Motor neuron (in vitro differentiated cells): ENCODE results near the gene MED10. TPM values are rescaled to one million over a fixed set of nuclear protein-coding genes. Genes with fewer than 3 reads are reported as not detected.
A peak's percentile ranks its signal among the peaks of the same experiment; 100 is the strongest.

ENCODE experiments used
- ATAC-seq, 8 experiments: fragments of 200-7000 bp; cut with Tn5 transposase; replicated peaks in 6 of 8; 2 replicates each; pipeline ENCODE4 v1.8.0; 2021; ENCODE audit warnings: mild to moderate bottlenecking in 8 of 8, moderate library complexity in 8 of 8
- H3K27ac ChIP-seq, 2 donors: fragments of 250-450 bp; sonication (Bioruptor Pico); 2 replicates each; pipeline ENCODE4 v1.9.0; 2021; ENCODE audit warnings: antibody characterized with exemption in 2 of 2, mild to moderate bottlenecking in 2 of 2, moderate library complexity in 1 of 2
- H3K4me1 ChIP-seq, 2 donors: fragments of 250-450 bp; sonication (Bioruptor Pico); replicated peaks in 1 of 2; 2 replicates each; pipeline ENCODE4 v1.6.1; 2021; ENCODE audit warnings: antibody characterized with exemption in 2 of 2, mild to moderate bottlenecking in 2 of 2, moderate library complexity in 1 of 2
- H3K4me3 ChIP-seq, 5 donors: fragments of 250-450 bp; sonication (Bioruptor Pico); 2 replicates each; pipeline ENCODE4 v1.9.0; 2021; ENCODE audit warnings: antibody characterized with exemption in 5 of 5, mild to moderate bottlenecking in 5 of 5, moderate library complexity in 4 of 5
- WGBS, 10 experiments: fragments of 450-650 bp; shearing (Covaris generic); methylation state at CpG; one replicate each; pipeline ENCODE4 v1.0.0; 2022; 5-methylcytosine and 5-hydroxymethylcytosine counted together
- in situ Hi-C, 9 experiments: fragments of 400-800 bp; cut with MboI; loops; one replicate each; pipeline ENCODE4 v1.15.0; 2021; ENCODE audit warnings: low sequenced_read_pairs in 9 of 9, low pct_unique_long_range_greater_than_20kb in 2 of 9; ENCODE audit not compliant: unreplicated experiment in 9 of 9
- total RNA-seq, 8 experiments: library from RNA; unstranded; fragments of 300-600 nt; gene quantifications; 2 replicates each; pipeline versions ENCODE4 v1.2.3 to v1.2.4, GENCODE V29; 2022

MED10 gene
- total RNA-seq, 8 experiments from 2014 or later, result 25.4 to 87.1 (median 40.7) TPM

- Histone ChIP-seq H3K4me1 (peaks cover 2 to 9% of the 10 kb centered on the region in 2 donors), H3K27ac (no peak overlapping the region), H3K4me3 (no peak overlapping the region)
- 40 to 78% (median 70%) methylated on average over 1 to 3 of the region's 5 CpGs; no CpG with 5 or more reads in 7 of the 10 experiments for WGBS, 10 experiments
- no peak for ATAC-seq
- in situ Hi-C loops, result no loop called here
Observed at GRCh38 chr5:6408260-6408596, 29.9 kb upstream of the MED10 start.

GRCh38 chr5:6407558-6408259 lies 29.4 kb upstream of the MED10 start:
- Histone ChIP-seq H3K4me1 (peaks cover 2 to 9% of the 10 kb centered on the region in 2 donors), H3K4me3 (no peak overlapping the region), H3K27ac (no peak overlapping the region)
- in situ Hi-C loops, result no loop called here
- 0 to 74% (median 40%) methylated on average over 1 to 6 of the region's 6 CpGs for WGBS, 10 experiments
- ATAC-seq, result no peak

GRCh38 chr5:6405591-6405990 lies 27.2 kb upstream of the MED10 start:
- H3K4me3 ChIP-seq, result no peak overlapping the region
- no peak for ATAC-seq
- H3K27ac ChIP-seq, result no peak overlapping the region
- in situ Hi-C loops, result no loop called here
- WGBS, 10 experiments, result 31 to 100% (median 90%) methylated on average over 2 to 3 of the region's 4 CpGs; no CpG with 5 or more reads in 1 of the 10 experiments
- peaks cover 2 to 12% of the 10 kb centered on the region in 2 donors for H3K4me1 ChIP-seq

- ATAC-seq, result no peak
- 0 to 100% (median 80%) methylated on average over 1 to 4 of the region's 4 CpGs; no CpG with 5 or more reads in 1 of the 10 experiments for WGBS, 10 experiments
- in situ Hi-C loops, result no loop called here
Observed at GRCh38 chr5:6404129-6404528, 25.8 kb upstream of the MED10 start.

GRCh38 chr5:6403416-6403815 lies 25.1 kb upstream of the MED10 start:
- no peak for ATAC-seq
- WGBS, 10 experiments, result 39 to 100% (median 67%) methylated on average over 1 to 4 of the region's 4 CpGs
- H3K4me1 ChIP-seq, result peaks cover 2 to 16% of the 10 kb centered on the region in 2 donors
- no peak overlapping the region for H3K4me3 ChIP-seq
- in situ Hi-C loops, result no loop called here
- no peak overlapping the region for H3K27ac ChIP-seq

More at GRCh38 chr5:6404129-6404528, 25.8 kb upstream of the MED10 start:
- Histone ChIP-seq H3K4me1 (peaks cover 2 to 16% of the 10 kb centered on the region in 2 donors), H3K27ac (no peak overlapping the region), H3K4me3 (no peak overlapping the region)

GRCh38 chr5:6402939-6403338 lies 24.6 kb upstream of the MED10 start:
- 17 to 93% (median 78%) methylated on average over 2 to 6 of the region's 6 CpGs; no CpG with 5 or more reads in 1 of the 10 experiments for WGBS, 10 experiments
- no peak overlapping the region for H3K27ac ChIP-seq
- H3K4me3 ChIP-seq, result no peak overlapping the region
- in situ Hi-C loops, result no loop called here
- ATAC-seq, result no peak
- peaks cover 2 to 15% of the 10 kb centered on the region in 2 donors for H3K4me1 ChIP-seq

GRCh38 chr5:6401410-6401809 lies 23.1 kb upstream of the MED10 start:
- H3K4me1 ChIP-seq, result peaks cover 0 to 7% of the 10 kb centered on the region in 2 donors
- 0 to 100% (median 74%) methylated on average over 1 to 2 of the region's 2 CpGs; no CpG with 5 or more reads in 3 of the 10 experiments for WGBS, 10 experiments
- ATAC-seq, result no peak
- H3K27ac ChIP-seq, result no peak overlapping the region
- H3K4me3 ChIP-seq, result no peak overlapping the region
- in situ Hi-C loops, result no loop called here

- H3K4me3 ChIP-seq, result no peak overlapping the region
- in situ Hi-C loops, result no loop called here
- 2 to 89% (median 60%) methylated on average over 1 to 9 of the region's 13 CpGs; no CpG with 5 or more reads in 2 of the 10 experiments for WGBS, 10 experiments
- H3K4me1 ChIP-seq, result peaks cover 0 to 7% of the 10 kb centered on the region in 2 donors
- H3K27ac ChIP-seq, result no peak overlapping the region
- ATAC-seq, result peak in 5 of 8 experiments; percentile 84 to 95 (median 92)
Observed at GRCh38 chr5:6399980-6400910, 21.9 kb upstream of the MED10 start.

- ATAC-seq, result peak in 1 of 8 experiments; percentile 24
- H3K4me1 ChIP-seq, result peaks cover 0 to 7% of the 10 kb centered on the region in 2 donors
- in situ Hi-C loops, result no loop called here
- H3K27ac ChIP-seq, result no peak overlapping the region
- H3K4me3 ChIP-seq, result no peak overlapping the region
- 49 to 100% (median 90%) methylated on average over 1 to 9 of the region's 14 CpGs; no CpG with 5 or more reads in 2 of the 10 experiments for WGBS, 10 experiments
Observed at GRCh38 chr5:6398570-6399230, 20.4 kb upstream of the MED10 start.

GRCh38 chr5:6397536-6398269 lies 19.4 kb upstream of the MED10 start:
- H3K4me1 ChIP-seq, result peaks cover 0 to 7% of the 10 kb centered on the region in 2 donors
- 0 to 87% (median 71%) methylated on average over 1 to 15 of the region's 15 CpGs; no CpG with 5 or more reads in 3 of the 10 experiments for WGBS, 10 experiments
- no peak overlapping the region for H3K4me3 ChIP-seq
- no peak for ATAC-seq
- H3K27ac ChIP-seq, result no peak overlapping the region
- in situ Hi-C loops, result no loop called here

GRCh38 chr5:6396836-6397535 lies 18.6 kb upstream of the MED10 start:
- no peak overlapping the region for H3K27ac ChIP-seq
- in situ Hi-C loops, result no loop called here
- H3K4me3 ChIP-seq, result no peak overlapping the region
- peaks cover 0 to 7% of the 10 kb centered on the region in 2 donors for H3K4me1 ChIP-seq
- WGBS, 10 experiments, result 80 to 100% (median 83%) methylated on average over 2 of the region's 11 CpGs; no CpG with 5 or more reads in 6 of the 10 experiments
- ATAC-seq, result no peak

GRCh38 chr5:6396043-6396442 lies 17.7 kb upstream of the MED10 start:
- Histone ChIP-seq H3K27ac (no peak overlapping the region), H3K4me1 (peaks cover 0 to 7% of the 10 kb centered on the region in 2 donors), H3K4me3 (no peak overlapping the region)
- WGBS, 10 experiments, result 25 to 100% (median 81%) methylated on average over 1 to 6 of the region's 8 CpGs; no CpG with 5 or more reads in 2 of the 10 experiments
- in situ Hi-C loops, result no loop called here
- no peak for ATAC-seq
